Liver (tissue), 3 donors: Measurements from ENCODE around the gene HCRT.
A peak's percentile ranks its signal among the peaks of the same experiment; 100 is the strongest.

Experiments used
- CTCF ChIP-seq: fragments of 150-350 bp; IDR thresholded peaks from 2 replicates; pipeline ENCODE4 v1.5.1; 2017; ENCODE audit warnings: improper control_type of control experiment, low read depth, low read length; ENCODE audit not compliant: missing input control
- EGR1 ChIP-seq, 2 donors: IDR thresholded peaks; 2 replicates each; pipeline ENCODE4 v1.6.1; 2016 to 2018; ENCODE audit warnings: antibody characterized with exemption in 2 of 2, low read depth in 2 of 2
- MAX ChIP-seq: IDR thresholded peaks from 2 replicates; pipeline ENCODE4 v1.6.1; 2016; ENCODE audit warnings: antibody characterized with exemption
- RAD21 ChIP-seq, 2 donors: IDR thresholded peaks; 2 replicates each; pipeline ENCODE4 v1.6.1; 2016; ENCODE audit warnings: antibody characterized with exemption in 2 of 2, mild to moderate bottlenecking in 2 of 2
- SP1 ChIP-seq: IDR thresholded peaks from 2 replicates; pipeline ENCODE4 v1.6.1; 2018; ENCODE audit warnings: antibody characterized with exemption, mild to moderate bottlenecking
- TAF1 ChIP-seq: conservative IDR thresholded peaks from 2 replicates; pipeline ENCODE4 v1.6.1; 2016; ENCODE audit warnings: antibody characterized with exemption, mild to moderate bottlenecking
- YY1 ChIP-seq: IDR thresholded peaks from 2 replicates; pipeline ENCODE4 v1.6.1; 2016; ENCODE audit warnings: antibody characterized with exemption, mild to moderate bottlenecking
- TF ChIP-seq, protein P1 (sequence below): IDR thresholded peaks from 2 replicates; pipeline ENCODE4 v1.6.1; 2016; ENCODE audit warnings: antibody characterized with exemption
- TF ChIP-seq, protein P2 (sequence below): IDR thresholded peaks from 2 replicates; pipeline ENCODE4 v1.6.1; 2016; ENCODE audit warnings: antibody characterized with exemption
- TF ChIP-seq, protein P3 (sequence below): IDR thresholded peaks from 2 replicates; pipeline ENCODE4 v1.6.1; 2016; ENCODE audit warnings: antibody characterized with exemption, mild to moderate bottlenecking
- donor health status: healthy.
- donor health status: healthy.

DNA sequence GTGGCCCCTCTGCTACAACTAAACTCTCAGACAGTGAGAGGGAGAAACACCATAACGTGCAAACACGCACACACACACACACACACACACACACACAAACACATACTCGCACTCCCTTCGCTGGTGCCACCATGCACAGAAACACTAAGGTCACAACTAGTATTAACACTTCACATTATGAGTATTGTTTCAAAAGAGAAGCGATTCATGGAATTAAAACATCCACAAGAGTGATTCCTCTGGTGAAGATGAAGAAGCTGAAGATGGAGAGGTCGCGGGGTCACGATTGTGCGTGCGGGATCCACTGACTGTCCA lies 16.2 kb upstream of the HCRT start:
- TF ChIP-seq CTCF = no peak
- TF ChIP-seq YY1 = no peak
- peak; percentile 4 for TF ChIP-seq MAX
- no peak for TF ChIP-seq EGR1 (IDR thresholded peaks at IDR 0.05; ENCODE audit: low read depth in 2 of 2)
- TF ChIP-seq, protein P1, sequence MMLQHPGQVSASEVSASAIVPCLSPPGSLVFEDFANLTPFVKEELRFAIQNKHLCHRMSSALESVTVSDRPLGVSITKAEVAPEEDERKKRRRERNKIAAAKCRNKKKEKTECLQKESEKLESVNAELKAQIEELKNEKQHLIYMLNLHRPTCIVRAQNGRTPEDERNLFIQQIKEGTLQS = no peak
- TF ChIP-seq, protein P2, sequence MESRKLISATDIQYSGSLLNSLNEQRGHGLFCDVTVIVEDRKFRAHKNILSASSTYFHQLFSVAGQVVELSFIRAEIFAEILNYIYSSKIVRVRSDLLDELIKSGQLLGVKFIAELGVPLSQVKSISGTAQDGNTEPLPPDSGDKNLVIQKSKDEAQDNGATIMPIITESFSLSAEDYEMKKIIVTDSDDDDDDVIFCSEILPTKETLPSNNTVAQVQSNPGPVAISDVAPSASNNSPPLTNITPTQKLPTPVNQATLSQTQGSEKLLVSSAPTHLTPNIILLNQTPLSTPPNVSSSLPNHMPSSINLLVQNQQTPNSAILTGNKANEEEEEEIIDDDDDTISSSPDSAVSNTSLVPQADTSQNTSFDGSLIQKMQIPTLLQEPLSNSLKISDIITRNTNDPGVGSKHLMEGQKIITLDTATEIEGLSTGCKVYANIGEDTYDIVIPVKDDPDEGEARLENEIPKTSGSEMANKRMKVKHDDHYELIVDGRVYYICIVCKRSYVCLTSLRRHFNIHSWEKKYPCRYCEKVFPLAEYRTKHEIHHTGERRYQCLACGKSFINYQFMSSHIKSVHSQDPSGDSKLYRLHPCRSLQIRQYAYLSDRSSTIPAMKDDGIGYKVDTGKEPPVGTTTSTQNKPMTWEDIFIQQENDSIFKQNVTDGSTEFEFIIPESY = no peak
- no peak for TF ChIP-seq TAF1
- TF ChIP-seq RAD21 (IDR thresholded peaks at IDR 0.05) = no peak
- TF ChIP-seq, protein P3, sequence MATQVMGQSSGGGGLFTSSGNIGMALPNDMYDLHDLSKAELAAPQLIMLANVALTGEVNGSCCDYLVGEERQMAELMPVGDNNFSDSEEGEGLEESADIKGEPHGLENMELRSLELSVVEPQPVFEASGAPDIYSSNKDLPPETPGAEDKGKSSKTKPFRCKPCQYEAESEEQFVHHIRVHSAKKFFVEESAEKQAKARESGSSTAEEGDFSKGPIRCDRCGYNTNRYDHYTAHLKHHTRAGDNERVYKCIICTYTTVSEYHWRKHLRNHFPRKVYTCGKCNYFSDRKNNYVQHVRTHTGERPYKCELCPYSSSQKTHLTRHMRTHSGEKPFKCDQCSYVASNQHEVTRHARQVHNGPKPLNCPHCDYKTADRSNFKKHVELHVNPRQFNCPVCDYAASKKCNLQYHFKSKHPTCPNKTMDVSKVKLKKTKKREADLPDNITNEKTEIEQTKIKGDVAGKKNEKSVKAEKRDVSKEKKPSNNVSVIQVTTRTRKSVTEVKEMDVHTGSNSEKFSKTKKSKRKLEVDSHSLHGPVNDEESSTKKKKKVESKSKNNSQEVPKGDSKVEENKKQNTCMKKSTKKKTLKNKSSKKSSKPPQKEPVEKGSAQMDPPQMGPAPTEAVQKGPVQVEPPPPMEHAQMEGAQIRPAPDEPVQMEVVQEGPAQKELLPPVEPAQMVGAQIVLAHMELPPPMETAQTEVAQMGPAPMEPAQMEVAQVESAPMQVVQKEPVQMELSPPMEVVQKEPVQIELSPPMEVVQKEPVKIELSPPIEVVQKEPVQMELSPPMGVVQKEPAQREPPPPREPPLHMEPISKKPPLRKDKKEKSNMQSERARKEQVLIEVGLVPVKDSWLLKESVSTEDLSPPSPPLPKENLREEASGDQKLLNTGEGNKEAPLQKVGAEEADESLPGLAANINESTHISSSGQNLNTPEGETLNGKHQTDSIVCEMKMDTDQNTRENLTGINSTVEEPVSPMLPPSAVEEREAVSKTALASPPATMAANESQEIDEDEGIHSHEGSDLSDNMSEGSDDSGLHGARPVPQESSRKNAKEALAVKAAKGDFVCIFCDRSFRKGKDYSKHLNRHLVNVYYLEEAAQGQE = no peak
- TF ChIP-seq SP1 = no peak
